SK-N-SH (cell line): ENCODE results near the gene MAPK4. TPM values are rescaled to one million over a fixed set of nuclear protein-coding genes. Genes with fewer than 3 reads are reported as not detected.

Source experiments
- CTCF ChIA-PET: fragments of 300-600, 350-600 bp; formaldehyde crosslinking; extraction: SDS; loops from one replicate; lab custom pipeline; 2021; lab: Yijun Ruan, JAX
- POLR2A ChIA-PET: fragments of 350-600 bp; sonication (Branson Sonifier 250); formaldehyde crosslinking; extraction: SDS; loops from one replicate; lab custom pipeline; 2020; ENCODE audit warnings: antibody characterized with exemption, inconsistent platforms; lab: Yijun Ruan, JAX
- DNase-seq: peaks from one replicate; pipeline ENCODE4 v3.0.0; 2012
- H2AFZ ChIP-seq: fragments of 200-600 bp; sonication (generic); 2 replicates; pipeline ENCODE4 v1.8.1; 2016; ENCODE audit warnings: antibody characterized with exemption, mild to moderate bottlenecking, low read depth
- H3F3A ChIP-seq: fragments of 200-600 bp; sonication (generic); replicated peaks from 2 replicates; pipeline ENCODE3; 2016; ENCODE audit warnings: antibody characterized with exemption, mild to moderate bottlenecking; ENCODE audit not compliant: insufficient read depth
- H3K27ac ChIP-seq, 2 experiments: fragments of 200-500 bp in 1 of 2; fragments of 200-600 bp in 1 of 2; sonication (Bioruptor generic) in 1 of 2; sonication (generic), shearing (Covaris generic) in 1 of 2; 2 replicates each; pipeline versions ENCODE4 v1.5.1 to v1.6.1; 2014 to 2016; ENCODE audit warnings: low read depth in 2 of 2, inconsistent platforms in 1 of 2, low read length in 1 of 2, mild to moderate bottlenecking in 1 of 2, mixed read lengths in 1 of 2
- H3K27me3 ChIP-seq: fragments of 200-600 bp; sonication (generic), shearing (Covaris generic); 2 replicates; pipeline ENCODE4 v1.6.1; 2016; ENCODE audit warnings: mixed run types; ENCODE audit not compliant: insufficient read depth
- H3K36me3 ChIP-seq, 2 experiments: fragments of 200-500 bp in 1 of 2; fragments of 200-600 bp in 1 of 2; sonication (Bioruptor generic) in 1 of 2; sonication (generic) in 1 of 2; replicated peaks in 1 of 2; 2 replicates each; pipeline versions ENCODE3 to v1.5.1; 2014 to 2016; ENCODE audit warnings: low read length in 1 of 2, mild to moderate bottlenecking in 1 of 2; ENCODE audit not compliant: insufficient read depth in 2 of 2, control insufficient read depth in 1 of 2
- H3K4me1 ChIP-seq, 2 experiments: fragments of 200-500 bp in 1 of 2; fragments of 200-600 bp in 1 of 2; sonication (Bioruptor generic) in 1 of 2; sonication (generic), shearing (Covaris generic) in 1 of 2; 2 replicates each; pipeline versions ENCODE4 v1.5.1 to v1.6.1; 2014 to 2016; ENCODE audit warnings: low read depth in 1 of 2, low read length in 1 of 2, mixed run types in 1 of 2; ENCODE audit not compliant: insufficient read depth in 2 of 2, control insufficient read depth in 1 of 2
- H3K4me2 ChIP-seq: fragments of 200-600 bp; sonication (generic), shearing (Covaris generic); 2 replicates; pipeline ENCODE4 v1.6.1; 2017; ENCODE audit warnings: mixed run types
- H3K4me3 ChIP-seq, 2 experiments: fragments of 200-500 bp in 1 of 2; fragments of 200-600 bp in 1 of 2; sonication (Bioruptor generic) in 1 of 2; sonication (generic), shearing (Covaris generic) in 1 of 2; 2 replicates each; pipeline versions ENCODE4 v1.5.1 to v1.8.1; 2014 to 2016; ENCODE audit warnings: low read depth in 2 of 2, inconsistent platforms in 1 of 2, low read length in 1 of 2, mild to moderate bottlenecking in 1 of 2, mixed read lengths in 1 of 2, moderate library complexity in 1 of 2
- H3K79me2 ChIP-seq: fragments of 200-600 bp; sonication (generic); 2 replicates; pipeline ENCODE4 v1.8.1; 2017; ENCODE audit warnings: mild to moderate bottlenecking; ENCODE audit not compliant: insufficient read depth
- H3K9ac ChIP-seq: fragments of 200-600 bp; sonication (generic); 2 replicates; pipeline ENCODE4 v1.6.1; 2017; ENCODE audit warnings: mixed run types
- H3K9me2 ChIP-seq: fragments of 200-600 bp; sonication (generic); 2 replicates; pipeline ENCODE4 v1.6.1; 2017; ENCODE audit warnings: mixed run types
- H3K9me3 ChIP-seq: fragments of 200-600 bp; sonication (generic); 2 replicates; pipeline ENCODE4 v1.6.1; 2017; ENCODE audit warnings: mixed run types, mild to moderate bottlenecking, moderate library complexity
- H4K20me1 ChIP-seq: fragments of 200-600 bp; sonication (generic); 2 replicates; pipeline ENCODE4 v1.6.1; 2017; ENCODE audit warnings: mild to moderate bottlenecking, mixed run types; ENCODE audit not compliant: insufficient read depth
- EP300 ChIP-seq, 2 experiments: IDR thresholded peaks; 2 replicates each; pipeline versions ENCODE4 v1.4.0 to v1.6.1; 2012; ENCODE audit warnings: borderline replicate concordance in 1 of 2, low read depth in 1 of 2, low read length in 1 of 2
- EZH2phosphoT487 ChIP-seq: fragments of 200-600 bp; sonication (generic); IDR thresholded peaks from 2 replicates; pipeline ENCODE4 v1.6.1; 2017; ENCODE audit warnings: low read depth, mixed run types, mild to moderate bottlenecking, antibody characterized with exemption, moderate library complexity, borderline replicate concordance
- MEF2A ChIP-seq: IDR thresholded peaks from 2 replicates; pipeline ENCODE4 v1.4.0; 2012; ENCODE audit warnings: low read depth, borderline replicate concordance
- PBX3 ChIP-seq: IDR thresholded peaks from 2 replicates; pipeline ENCODE4; 2012
- RAD21 ChIP-seq: IDR thresholded peaks from 2 replicates; pipeline ENCODE4 v1.6.1; 2012; ENCODE audit warnings: mild to moderate bottlenecking, low read length
- REST ChIP-seq: IDR thresholded peaks from 2 replicates; pipeline ENCODE4 v1.6.1; 2012; ENCODE audit warnings: mild to moderate bottlenecking, low read depth, low read length, moderate library complexity
- RFX5 ChIP-seq: IDR thresholded peaks from 2 replicates; pipeline ENCODE4 v1.6.1; 2012; ENCODE audit warnings: mild to moderate bottlenecking, improper control_type of control experiment, low read length
- RXRA ChIP-seq: IDR thresholded peaks from 2 replicates; pipeline ENCODE4 v1.4.0; 2012; ENCODE audit warnings: low read depth, mild to moderate bottlenecking, borderline replicate concordance
- YY1 ChIP-seq: IDR thresholded peaks from 2 replicates; pipeline ENCODE4 v1.4.0; 2012; ENCODE audit warnings: low read depth, mild to moderate bottlenecking
- WGBS: methylation state at CpG from one replicate; pipeline ENCODE4 v1.1.6; 2017; ENCODE audit warnings: low lambda C conversion rate; 5-methylcytosine and 5-hydroxymethylcytosine counted together
- polyA plus RNA-seq, 3 experiments: library from polyadenylated mRNA; depleted of rRNA; stranded (reverse); fragments of >200 nt; gene quantifications; 2 replicates each; pipeline ENCODE4 v1.2.3, GENCODE V29; 2012

MAPK4 gene
- polyA plus RNA-seq, 1 of the 3 experiments (the other 2 are of a cell fraction), result 0.02 TPM

- peaks cover 0 to 5% of the 10 kb centered on the region in 2 experiments; a peak in 1 of 4 replicates for H3K4me1 ChIP-seq
- no peaks in the 10 kb centered on the region for H4K20me1 ChIP-seq
- H3K4me2 ChIP-seq, result no peak overlapping the region
- no peaks in the 10 kb centered on the region for H3K79me2 ChIP-seq
- no peak for DNase-seq
- H2AFZ ChIP-seq, result no peak overlapping the region
- no peak overlapping the region for H3K9ac ChIP-seq
- no peak overlapping the region for H3K27ac ChIP-seq
- H3K9me2 ChIP-seq, result no peaks in the 10 kb centered on the region
- H3K4me3 ChIP-seq, result no peak overlapping the region
- H3K36me3 ChIP-seq, result no peaks in the 10 kb centered on the region
- TF ChIP-seq PBX3 (no peak), RXRA (no peak), REST (no peak), RAD21 (no peak), YY1 (no peak), MEF2A (no peak), EZH2phosphoT487 (no peak)
- no peaks in the 10 kb centered on the region for H3K9me3 ChIP-seq
- H3K27me3 ChIP-seq, result no peaks in the 10 kb centered on the region
- CTCF ChIA-PET, result interaction anchor here (0.6 kb wide), 1 partner anchor 35 kb away, joined by 3 read pairs; no protein-coding TSS in a partner anchor
- no peaks in the 10 kb centered on the region for H3F3A ChIP-seq
- WGBS, result 68% methylated on average over 9 of the region's 10 CpGs
- POLR2A ChIA-PET, result no interaction called here
Measured at GRCh38 chr18:50626317-50626716, 66.4 kb downstream of the MAPK4 start.

- 63% methylated on average over 15 of the region's 16 CpGs for WGBS
- POLR2A ChIA-PET, result no interaction called here
- H3K4me2 ChIP-seq, result no peak overlapping the region
- H3K36me3 ChIP-seq, result no peaks in the 10 kb centered on the region
- TF ChIP-seq RAD21 (no peak), RFX5 (no peak), EP300 (IDR thresholded peaks at IDR 0.05; ENCODE audit: borderline replicate concordance in 1 of 2, low read depth in 1 of 2, low read length in 1 of 2) (no peak)
- TF ChIP-seq, all 33 proteins: peak for 0
- Histone ChIP-seq H3K4me3 (no peak overlapping the region), H3K4me1 (peaks cover 0 to 9% of the 10 kb centered on the region in 2 experiments; a peak in 1 of 4 replicates), H3K27ac (no peak overlapping the region), H3K9me2 (no peaks in the 10 kb centered on the region), H3K9ac (no peak overlapping the region), H3K27me3 (no peaks in the 10 kb centered on the region), H2AFZ (no peak overlapping the region), H4K20me1 (no peaks in the 10 kb centered on the region), H3K79me2 (no peaks in the 10 kb centered on the region), H3K9me3 (no peaks in the 10 kb centered on the region), H3F3A (no peaks in the 10 kb centered on the region)
- no peak for DNase-seq
- CTCF ChIA-PET, result no interaction called here
Measured at GRCh38 chr18:50627594-50628532, 68.0 kb downstream of the MAPK4 start.
